CD4-positive, alpha-beta T cell (primary cell): ENCODE data around the gene COL24A1. TPM values are rescaled to one million over a fixed set of nuclear protein-coding genes. Genes with fewer than 3 reads are reported as not detected.

ENCODE experiments used
- ATAC-seq: fragments of 200-7000 bp; cut with Tn5 transposase; one replicate; pipeline ENCODE4 v1.10.0; 2022; ENCODE audit warnings: mild to moderate bottlenecking; ENCODE audit not compliant: poor library complexity
- CTCF ChIA-PET: fragments of 350-600 bp; sonication (Branson Sonifier 250); formaldehyde crosslinking; loops from one replicate; lab custom pipeline; 2021; ENCODE audit warnings: antibody characterized with exemption, inconsistent platforms; lab: Charles Lee
- POLR2A ChIA-PET: fragments of 350-600 bp; sonication (Branson Sonifier 250); formaldehyde crosslinking; loops from one replicate; lab custom pipeline; 2021; ENCODE audit warnings: antibody characterized with exemption, inconsistent platforms; lab: Charles Lee
- DNase-seq, 14 experiments: peaks; one replicate each; pipeline ENCODE4 v3.0.0-alpha.2; 2013 to 2020; ENCODE audit warnings: mixed read lengths in 2 of 14
- H3K27ac ChIP-seq, 2 donors: one replicate each; pipeline versions ENCODE4 v1.5.1 to v1.7.0; 2013; ENCODE audit warnings: low read length in 2 of 2, low read depth in 1 of 2, mild to moderate bottlenecking in 1 of 2
- H3K27me3 ChIP-seq, 2 experiments: 1 replicate in 1 of 2; 2 replicates in 1 of 2; pipeline versions ENCODE4 v1.6.1 to v1.7.0; 2013; ENCODE audit warnings: low read length in 2 of 2, control low read depth in 1 of 2, mild to moderate bottlenecking in 1 of 2, moderate library complexity in 1 of 2; ENCODE audit not compliant: insufficient read depth in 2 of 2, control insufficient read depth in 1 of 2
- H3K36me3 ChIP-seq: one replicate; pipeline ENCODE4 v1.6.1; 2013; ENCODE audit warnings: low read length, control low read depth; ENCODE audit not compliant: insufficient read depth
- H3K4me1 ChIP-seq: one replicate; pipeline ENCODE4 v1.6.1; 2013; ENCODE audit warnings: low read length, control low read depth; ENCODE audit not compliant: insufficient read depth
- H3K4me3 ChIP-seq: one replicate; pipeline ENCODE4 v1.5.1; 2013; ENCODE audit warnings: mild to moderate bottlenecking, low read length, moderate library complexity
- H3K9me3 ChIP-seq, 2 experiments: 1 replicate in 1 of 2; 2 replicates in 1 of 2; pipeline versions ENCODE4 v1.6.1 to v1.7.0; 2013; ENCODE audit warnings: low read length in 2 of 2, mild to moderate bottlenecking in 2 of 2, control low read depth in 1 of 2, moderate library complexity in 1 of 2; ENCODE audit not compliant: control insufficient read depth in 1 of 2, insufficient read depth in 1 of 2
- H3K27ac Mint-ChIP-seq: one replicate; pipeline ENCODE4 v1.8.0; 2020; ENCODE audit warnings: mixed read lengths
- H3K27me3 Mint-ChIP-seq: one replicate; pipeline ENCODE4 v1.8.0; 2021; ENCODE audit warnings: mixed read lengths
- H3K36me3 Mint-ChIP-seq: one replicate; pipeline ENCODE4 v1.8.0; 2021; ENCODE audit warnings: low read depth, mixed read lengths
- H3K4me1 Mint-ChIP-seq: one replicate; pipeline ENCODE4 v1.8.0; 2021; ENCODE audit warnings: low read depth, mixed read lengths
- H3K4me3 Mint-ChIP-seq: one replicate; pipeline ENCODE4 v1.8.0; 2020; ENCODE audit warnings: mild to moderate bottlenecking, mixed read lengths
- H3K9me3 Mint-ChIP-seq: one replicate; pipeline ENCODE4 v1.8.0; 2020; ENCODE audit warnings: mixed read lengths
- intact Hi-C, 2 experiments: fragments of 100-400 bp; cut with DNase I in 1 of 2; cut with micrococcal nuclease in 1 of 2; formaldehyde crosslinking; loops; one replicate each; pipeline versions ENCODE4 v1.15.1 to v1.9.0; 2023 to 2025; cut with DNase I, micrococcal nuclease
- total RNA-seq, 174 experiments: library from RNA in 2 of 174; stranded (reverse) in 2 of 174; gene quantifications; one replicate each; pipeline ENCODE4 v1.2.3 and lab custom pipeline; 2021 to 2026
- TF ChIP-seq, protein P1 (sequence below): fragments of 200-600 bp; IDR thresholded peaks from one replicate; pipeline ENCODE4 v1.8.0; 2022; ENCODE audit warnings: antibody characterized with exemption, mild to moderate bottlenecking

Gene COL24A1
- total RNA-seq, 2 experiments from 2014 or later: 0.25 TPM; not detected in 1

DNA sequence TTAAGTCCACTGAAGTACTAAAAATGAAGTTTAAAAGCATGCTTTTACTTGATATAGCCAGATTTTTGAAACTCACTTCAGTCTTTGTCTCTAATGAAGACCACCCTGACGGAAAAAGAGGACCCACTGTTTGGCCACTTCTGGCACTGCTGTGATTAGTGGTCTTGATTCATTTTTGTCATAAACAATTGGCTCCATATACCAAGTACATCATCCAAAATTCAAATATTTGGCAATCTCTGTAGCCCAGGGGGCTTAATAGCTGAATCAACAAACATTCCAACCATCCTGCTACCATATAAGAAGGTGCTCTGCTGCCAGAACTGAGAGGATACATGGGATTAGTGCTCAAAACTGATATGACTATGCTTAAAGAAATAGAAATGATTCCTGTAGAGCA, 156.0 kb downstream of the COL24A1 start:
- Histone ChIP-seq H3K27me3 (no peaks in the 10 kb centered on the region), H3K27ac (no peak overlapping the region), H3K36me3 (no peaks in the 10 kb centered on the region), H3K9me3 (no peaks in the 10 kb centered on the region), H3K4me1 (no peaks in the 10 kb centered on the region), H3K4me3 (no peak overlapping the region)
- H3K9me3 Mint-ChIP-seq: peaks cover 4% of the 10 kb centered on the region
- no peak overlapping the region for H3K27ac Mint-ChIP-seq
- no peak overlapping the region for H3K4me3 Mint-ChIP-seq
- intact Hi-C loops: no loop called here
- no peak for DNase-seq
- TF ChIP-seq, protein P1, sequence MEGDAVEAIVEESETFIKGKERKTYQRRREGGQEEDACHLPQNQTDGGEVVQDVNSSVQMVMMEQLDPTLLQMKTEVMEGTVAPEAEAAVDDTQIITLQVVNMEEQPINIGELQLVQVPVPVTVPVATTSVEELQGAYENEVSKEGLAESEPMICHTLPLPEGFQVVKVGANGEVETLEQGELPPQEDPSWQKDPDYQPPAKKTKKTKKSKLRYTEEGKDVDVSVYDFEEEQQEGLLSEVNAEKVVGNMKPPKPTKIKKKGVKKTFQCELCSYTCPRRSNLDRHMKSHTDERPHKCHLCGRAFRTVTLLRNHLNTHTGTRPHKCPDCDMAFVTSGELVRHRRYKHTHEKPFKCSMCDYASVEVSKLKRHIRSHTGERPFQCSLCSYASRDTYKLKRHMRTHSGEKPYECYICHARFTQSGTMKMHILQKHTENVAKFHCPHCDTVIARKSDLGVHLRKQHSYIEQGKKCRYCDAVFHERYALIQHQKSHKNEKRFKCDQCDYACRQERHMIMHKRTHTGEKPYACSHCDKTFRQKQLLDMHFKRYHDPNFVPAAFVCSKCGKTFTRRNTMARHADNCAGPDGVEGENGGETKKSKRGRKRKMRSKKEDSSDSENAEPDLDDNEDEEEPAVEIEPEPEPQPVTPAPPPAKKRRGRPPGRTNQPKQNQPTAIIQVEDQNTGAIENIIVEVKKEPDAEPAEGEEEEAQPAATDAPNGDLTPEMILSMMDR: no peak
- no peaks in the 10 kb centered on the region for H3K36me3 Mint-ChIP-seq
- CTCF ChIA-PET: no interaction called here
- no peak for ATAC-seq
- no peaks in the 10 kb centered on the region for H3K27me3 Mint-ChIP-seq
- no peaks in the 10 kb centered on the region for H3K4me1 Mint-ChIP-seq
- POLR2A ChIA-PET: no interaction called here

DNA sequence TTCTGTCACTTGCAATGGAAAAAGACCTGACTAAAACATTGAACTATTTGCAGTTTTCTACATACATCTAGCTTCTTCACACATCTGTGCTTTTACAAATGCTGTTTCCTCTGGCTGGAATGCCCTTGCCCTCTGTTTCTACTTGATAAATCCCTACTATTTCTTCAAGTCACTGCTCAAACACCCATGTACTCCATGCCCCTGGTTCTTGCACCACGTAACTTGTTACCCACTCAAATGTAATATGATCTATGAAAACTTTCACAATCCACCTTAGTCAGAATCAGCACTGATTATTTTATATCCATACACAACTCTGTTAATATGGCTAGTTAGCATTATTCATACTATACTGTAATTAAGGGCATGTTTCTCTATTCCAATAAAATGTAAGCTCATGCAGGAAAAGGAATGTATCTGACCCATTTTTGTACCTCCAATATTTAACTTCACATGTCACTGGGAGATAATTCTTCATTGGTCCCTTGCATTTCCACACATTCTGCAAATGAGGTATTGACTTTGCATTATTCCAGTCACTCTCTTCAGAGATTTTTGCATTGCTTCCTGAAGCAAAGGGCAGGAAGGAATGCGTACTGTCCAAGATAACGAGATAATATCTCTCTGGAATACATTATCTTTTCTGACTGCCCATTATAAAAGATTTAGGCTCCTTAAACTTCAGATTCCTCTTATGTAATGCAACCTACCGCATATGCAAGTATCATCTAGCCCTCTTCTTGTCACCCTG, 158.3 kb downstream of the COL24A1 start:
- Histone ChIP-seq H3K4me3 (no peak overlapping the region), H3K36me3 (no peaks in the 10 kb centered on the region), H3K4me1 (no peaks in the 10 kb centered on the region), H3K9me3 (no peaks in the 10 kb centered on the region), H3K27ac (no peak overlapping the region), H3K27me3 (no peaks in the 10 kb centered on the region)
- Mint-ChIP-seq H3K27ac (no peak overlapping the region), H3K36me3 (no peaks in the 10 kb centered on the region), H3K4me3 (no peak overlapping the region), H3K4me1 (no peaks in the 10 kb centered on the region), H3K27me3 (no peaks in the 10 kb centered on the region), H3K9me3 (no peaks in the 10 kb centered on the region)
- intact Hi-C loops: no loop called here
- TF ChIP-seq, protein P1: no peak
- POLR2A ChIA-PET: no interaction called here
- no peak for ATAC-seq
- no peak for DNase-seq
- CTCF ChIA-PET: no interaction called here

DNA sequence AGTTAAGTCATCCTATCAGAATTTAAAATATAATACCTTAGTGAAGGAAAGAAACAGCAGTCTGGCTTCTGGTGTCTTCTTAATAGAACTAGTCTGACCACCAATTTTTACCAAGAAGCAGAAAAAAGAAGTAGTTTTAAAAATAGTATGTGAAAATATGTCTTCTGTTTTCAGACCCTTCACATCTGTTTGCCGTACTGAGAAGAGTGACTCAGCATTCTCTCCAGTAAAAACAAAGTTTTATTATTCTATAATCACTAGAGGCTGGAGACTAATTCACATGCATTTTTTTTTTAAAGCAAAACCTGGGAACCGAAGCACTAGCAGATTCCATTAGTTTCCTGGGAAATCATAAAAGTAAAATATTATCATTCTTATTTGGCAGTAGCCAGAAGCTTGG, 163.8 kb downstream of the COL24A1 start:
- no peaks in the 10 kb centered on the region for H3K36me3 ChIP-seq
- POLR2A ChIA-PET: no interaction called here
- H3K4me1 ChIP-seq: no peaks in the 10 kb centered on the region
- no peak for DNase-seq
- H3K4me3 ChIP-seq: no peak overlapping the region
- CTCF ChIA-PET: no interaction called here
- H3K27ac Mint-ChIP-seq: no peak overlapping the region
- no peaks in the 10 kb centered on the region for H3K9me3 ChIP-seq
- no peaks in the 10 kb centered on the region for H3K27me3 Mint-ChIP-seq
- H3K36me3 Mint-ChIP-seq: no peaks in the 10 kb centered on the region
- intact Hi-C loops: no loop called here
- no peaks in the 10 kb centered on the region for H3K9me3 Mint-ChIP-seq
- H3K27ac ChIP-seq: no peak overlapping the region
- TF ChIP-seq, protein P1: no peak
- no peak overlapping the region for H3K4me3 Mint-ChIP-seq
- no peaks in the 10 kb centered on the region for H3K4me1 Mint-ChIP-seq
- H3K27me3 ChIP-seq: no peaks in the 10 kb centered on the region
- no peak for ATAC-seq
